ENCODE data around the gene HDAC11.

HDAC11 gene

DNA sequence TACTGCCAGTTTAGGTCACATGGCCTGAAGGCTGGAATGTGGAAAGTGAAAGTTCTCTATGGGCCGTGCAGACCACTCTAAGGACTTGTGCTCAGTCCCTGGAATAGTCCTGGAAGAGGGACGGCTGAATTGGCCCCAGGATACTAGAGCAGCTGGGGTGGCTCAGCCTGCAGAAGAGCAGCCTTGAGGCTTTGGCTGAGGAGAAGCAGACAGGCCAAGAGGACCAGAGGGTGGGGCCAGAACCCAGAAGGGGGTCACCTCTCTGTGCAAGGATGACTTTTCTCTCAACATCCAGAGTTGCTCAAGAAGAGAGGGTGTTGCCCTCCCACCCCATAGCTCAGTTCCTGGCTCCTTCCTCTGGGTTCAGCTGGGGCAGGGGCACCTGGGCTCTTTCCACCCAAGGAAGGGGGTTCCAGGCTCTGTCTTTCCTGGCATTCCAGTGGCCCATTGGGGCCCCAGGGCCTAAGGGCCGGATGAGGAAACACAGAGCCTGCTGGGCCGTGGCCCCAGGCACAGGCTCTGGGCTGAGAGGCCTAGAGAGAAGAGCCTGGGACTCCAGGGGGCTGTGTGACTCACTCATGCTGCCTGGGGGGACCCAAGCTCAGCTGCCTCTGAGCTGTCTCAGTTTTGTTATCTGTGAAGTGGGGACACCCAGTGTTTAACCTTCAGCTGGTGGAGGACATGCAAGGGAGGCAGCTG is 60.3 kb downstream of the HDAC11 start:
- TF ChIP-seq, protein P1, sequence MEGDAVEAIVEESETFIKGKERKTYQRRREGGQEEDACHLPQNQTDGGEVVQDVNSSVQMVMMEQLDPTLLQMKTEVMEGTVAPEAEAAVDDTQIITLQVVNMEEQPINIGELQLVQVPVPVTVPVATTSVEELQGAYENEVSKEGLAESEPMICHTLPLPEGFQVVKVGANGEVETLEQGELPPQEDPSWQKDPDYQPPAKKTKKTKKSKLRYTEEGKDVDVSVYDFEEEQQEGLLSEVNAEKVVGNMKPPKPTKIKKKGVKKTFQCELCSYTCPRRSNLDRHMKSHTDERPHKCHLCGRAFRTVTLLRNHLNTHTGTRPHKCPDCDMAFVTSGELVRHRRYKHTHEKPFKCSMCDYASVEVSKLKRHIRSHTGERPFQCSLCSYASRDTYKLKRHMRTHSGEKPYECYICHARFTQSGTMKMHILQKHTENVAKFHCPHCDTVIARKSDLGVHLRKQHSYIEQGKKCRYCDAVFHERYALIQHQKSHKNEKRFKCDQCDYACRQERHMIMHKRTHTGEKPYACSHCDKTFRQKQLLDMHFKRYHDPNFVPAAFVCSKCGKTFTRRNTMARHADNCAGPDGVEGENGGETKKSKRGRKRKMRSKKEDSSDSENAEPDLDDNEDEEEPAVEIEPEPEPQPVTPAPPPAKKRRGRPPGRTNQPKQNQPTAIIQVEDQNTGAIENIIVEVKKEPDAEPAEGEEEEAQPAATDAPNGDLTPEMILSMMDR (IDR thresholded peaks at IDR 0.05; ENCODE audit: low read length, missing control alignments): no peak
- DNase-seq (ENCODE audit: low read depth): no peak
- no peak overlapping the region for H3K4me3 ChIP-seq (replicated peaks; ENCODE audit: low read depth, low read length)

GRCh38 chr3:13541691-13542090 is 61.6 kb downstream of the HDAC11 start:
- H3K4me3 ChIP-seq (replicated peaks; ENCODE audit: low read depth, low read length): no peak overlapping the region
- DNase-seq (ENCODE audit: low read depth): no peak
- TF ChIP-seq, protein P1 (IDR thresholded peaks at IDR 0.05; ENCODE audit: low read length, missing control alignments): no peak

- DNase-seq (ENCODE audit: low read depth): no peak
- TF ChIP-seq, protein P1 (IDR thresholded peaks at IDR 0.05; ENCODE audit: low read length, missing control alignments): no peak
- H3K4me3 ChIP-seq (replicated peaks; ENCODE audit: low read depth, low read length): no peak overlapping the region
Measured at GRCh38 chr3:13542142-13542541, 62.0 kb downstream of the HDAC11 start.

DNA sequence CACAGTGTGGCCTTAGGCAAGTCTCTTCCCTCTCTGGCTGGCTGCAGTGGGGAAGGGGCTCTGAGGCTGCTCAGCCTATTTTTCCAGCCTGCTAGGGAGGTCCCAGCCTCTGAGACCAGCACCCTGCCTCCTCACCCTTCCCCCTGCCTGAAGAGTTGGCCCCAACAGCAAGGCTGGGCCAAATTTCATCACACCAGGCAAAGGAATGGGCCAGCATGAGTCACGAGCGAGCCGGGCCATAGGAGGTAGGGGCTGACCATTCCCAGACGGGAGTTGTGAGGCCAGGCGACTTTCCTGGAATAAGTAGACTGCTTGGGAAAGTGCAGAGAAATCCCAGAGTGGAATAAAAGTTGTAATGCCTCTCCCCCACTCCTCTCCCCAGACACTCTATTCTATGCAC is 63.1 kb downstream of the HDAC11 start:
- TF ChIP-seq, protein P1 (IDR thresholded peaks at IDR 0.05; ENCODE audit: low read length, missing control alignments): no peak
- peak; percentile 94 for DNase-seq (ENCODE audit: low read depth)
- no peak overlapping the region for H3K4me3 ChIP-seq (replicated peaks; ENCODE audit: low read depth, low read length)

DNA sequence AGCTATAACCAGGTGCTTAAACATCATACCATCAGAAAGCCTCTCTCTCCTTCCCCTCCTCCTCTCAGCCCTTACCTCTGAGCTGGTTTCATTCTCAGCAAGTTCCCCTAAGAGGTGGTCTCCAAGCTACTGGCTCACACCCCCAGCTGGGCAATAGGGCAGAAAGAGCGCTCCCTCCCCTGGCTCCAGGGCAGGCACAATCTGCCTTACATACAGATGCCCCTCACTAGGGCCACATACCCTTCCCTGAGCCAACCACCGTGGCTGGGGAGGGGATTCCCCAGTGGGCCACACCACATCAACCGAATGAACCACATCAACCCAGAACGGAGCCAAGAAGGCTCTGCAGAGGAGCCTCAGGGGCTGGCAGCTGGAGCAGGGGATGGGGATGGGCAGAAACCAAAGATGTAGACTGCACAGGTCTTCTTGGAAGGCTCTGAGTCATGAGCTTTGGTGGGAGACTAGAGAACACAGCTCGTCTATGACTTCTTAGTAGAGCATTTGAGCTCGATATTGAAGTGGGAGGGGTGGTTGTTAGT is 64.3 kb downstream of the HDAC11 start:
- H3K4me3 ChIP-seq (replicated peaks; ENCODE audit: low read depth, low read length): no peak overlapping the region
- TF ChIP-seq, protein P1 (IDR thresholded peaks at IDR 0.05; ENCODE audit: low read length, missing control alignments): no peak
- peak; percentile 78 for DNase-seq (ENCODE audit: low read depth)

GRCh38 chr3:13544951-13545651 is 65.0 kb downstream of the HDAC11 start:
- no peak for DNase-seq (ENCODE audit: low read depth)
- H3K4me3 ChIP-seq (replicated peaks; ENCODE audit: low read depth, low read length): no peak overlapping the region
- TF ChIP-seq, protein P1 (IDR thresholded peaks at IDR 0.05; ENCODE audit: low read length, missing control alignments): no peak
